ENCODE measurements around the gene RSBN1L. TPM values are rescaled to one million over a fixed set of nuclear protein-coding genes. Genes with fewer than 3 reads are reported as not detected.

Gene RSBN1L
- total RNA-seq, 1 experiment from 2014 or later = 21.4 TPM

- no peaks in the 10 kb centered on the region for H3K36me3 ChIP-seq (ENCODE audit: control insufficient read depth, insufficient read depth, low read length)
- Mint-ChIP-seq H3K27ac (ENCODE audit: unreplicated experiment) (no peak overlapping the region), H3K27me3 (ENCODE audit: insufficient read depth, unreplicated experiment) (no peaks in the 10 kb centered on the region), H3K9me3 (ENCODE audit: unreplicated experiment) (no peaks in the 10 kb centered on the region), H3K36me3 (ENCODE audit: insufficient read depth, unreplicated experiment) (peaks cover 37% of the 10 kb centered on the region), H3K4me3 (ENCODE audit: unreplicated experiment) (no peak overlapping the region), H3K4me1 (ENCODE audit: low read depth, unreplicated experiment) (peaks cover 13% of the 10 kb centered on the region)
- BruUV-seq (replicated peaks) = no TSS peak
- no peak for TF ChIP-seq CTCF (IDR thresholded peaks at IDR 0.05; ENCODE audit: insufficient read depth in 1 of 2, low read depth in 1 of 2, low read length in 1 of 2, severe bottlenecking in 1 of 2, unreplicated experiment in 1 of 2)
- H3K27me3 ChIP-seq (replicated peaks; ENCODE audit: control insufficient read depth, insufficient read depth, low read length) = no peaks in the 10 kb centered on the region
- POLR2A ChIA-PET = no interaction called here
- DNase-seq = no peak
- H3K4me3 ChIP-seq (ENCODE audit: low read depth, low read length) = no peak overlapping the region
- H3K4me1 ChIP-seq = peaks cover 21% of the 10 kb centered on the region
- H3K9me3 ChIP-seq = no peaks in the 10 kb centered on the region
- intact Hi-C loops (cut with micrococcal nuclease; ENCODE audit: unreplicated experiment) = no loop called here
- CTCF ChIA-PET = no interaction called here
Observed at GRCh38 chr7:77770316-77770715, 74.1 kb downstream of the RSBN1L start.

- H3K27me3 Mint-ChIP-seq (ENCODE audit: insufficient read depth, unreplicated experiment) = no peaks in the 10 kb centered on the region
- ChIA-PET CTCF (no interaction called here), POLR2A (no interaction called here)
- DNase-seq = no peak
- H3K4me1 Mint-ChIP-seq (ENCODE audit: low read depth, unreplicated experiment) = peaks cover 1% of the 10 kb centered on the region
- Histone ChIP-seq H3K9me3 (no peaks in the 10 kb centered on the region), H3K27me3 (replicated peaks; ENCODE audit: control insufficient read depth, insufficient read depth, low read length) (no peaks in the 10 kb centered on the region), H3K4me3 (ENCODE audit: low read depth, low read length) (no peak overlapping the region), H3K4me1 (peaks cover 5% of the 10 kb centered on the region), H3K36me3 (ENCODE audit: control insufficient read depth, insufficient read depth, low read length) (no peaks in the 10 kb centered on the region)
- BruUV-seq (replicated peaks) = no TSS peak
- H3K36me3 Mint-ChIP-seq (ENCODE audit: insufficient read depth, unreplicated experiment) = peaks cover 42% of the 10 kb centered on the region
- intact Hi-C loops (cut with micrococcal nuclease; ENCODE audit: unreplicated experiment) = no loop called here
- no peak overlapping the region for H3K27ac Mint-ChIP-seq (ENCODE audit: unreplicated experiment)
- peaks cover 10% of the 10 kb centered on the region for H3K9me3 Mint-ChIP-seq (ENCODE audit: unreplicated experiment)
- TF ChIP-seq CTCF (IDR thresholded peaks at IDR 0.05; ENCODE audit: insufficient read depth in 1 of 2, low read depth in 1 of 2, low read length in 1 of 2, severe bottlenecking in 1 of 2, unreplicated experiment in 1 of 2) = no peak
- no peak overlapping the region for H3K4me3 Mint-ChIP-seq (ENCODE audit: unreplicated experiment)
Observed at GRCh38 chr7:77771901-77772300, 75.6 kb downstream of the RSBN1L start.

- no peak for TF ChIP-seq CTCF (IDR thresholded peaks at IDR 0.05; ENCODE audit: insufficient read depth in 1 of 2, low read depth in 1 of 2, low read length in 1 of 2, severe bottlenecking in 1 of 2, unreplicated experiment in 1 of 2)
- Mint-ChIP-seq H3K36me3 (ENCODE audit: insufficient read depth, unreplicated experiment) (peaks cover 44% of the 10 kb centered on the region), H3K9me3 (ENCODE audit: unreplicated experiment) (peaks cover 12% of the 10 kb centered on the region), H3K27me3 (ENCODE audit: insufficient read depth, unreplicated experiment) (no peaks in the 10 kb centered on the region), H3K4me3 (ENCODE audit: unreplicated experiment) (no peak overlapping the region), H3K27ac (ENCODE audit: unreplicated experiment) (no peak overlapping the region), H3K4me1 (ENCODE audit: low read depth, unreplicated experiment) (peaks cover 6% of the 10 kb centered on the region)
- no peaks in the 10 kb centered on the region for H3K27me3 ChIP-seq (replicated peaks; ENCODE audit: control insufficient read depth, insufficient read depth, low read length)
- CTCF ChIA-PET = no interaction called here
- H3K4me1 ChIP-seq = peaks cover 16% of the 10 kb centered on the region
- no peak for DNase-seq
- no peaks in the 10 kb centered on the region for H3K9me3 ChIP-seq
- POLR2A ChIA-PET = no interaction called here
- H3K36me3 ChIP-seq (ENCODE audit: control insufficient read depth, insufficient read depth, low read length) = no peaks in the 10 kb centered on the region; the same call in 1 of the 2 replicates
- no TSS peak for BruUV-seq (replicated peaks)
- H3K4me3 ChIP-seq (ENCODE audit: low read depth, low read length) = no peak overlapping the region
- intact Hi-C loops (cut with micrococcal nuclease; ENCODE audit: unreplicated experiment) = no loop called here
Observed at GRCh38 chr7:77778535-77778934, 82.3 kb downstream of the RSBN1L start.

Data from Caco-2 (cell line).